ENCODE measurements around the gene HS2ST1. TPM values are rescaled to one million over a fixed set of nuclear protein-coding genes. Genes with fewer than 3 reads are reported as not detected.
"Not testable (repeated sequence)": the region's sequence is repeated elsewhere in the genome, so short reads cannot be mapped to it uniquely, and the experiment has no call there.

Gene HS2ST1
- total and polyA plus RNA-seq, 8 donors = 22.5 to 92.2 (median 70.7) TPM

DNA sequence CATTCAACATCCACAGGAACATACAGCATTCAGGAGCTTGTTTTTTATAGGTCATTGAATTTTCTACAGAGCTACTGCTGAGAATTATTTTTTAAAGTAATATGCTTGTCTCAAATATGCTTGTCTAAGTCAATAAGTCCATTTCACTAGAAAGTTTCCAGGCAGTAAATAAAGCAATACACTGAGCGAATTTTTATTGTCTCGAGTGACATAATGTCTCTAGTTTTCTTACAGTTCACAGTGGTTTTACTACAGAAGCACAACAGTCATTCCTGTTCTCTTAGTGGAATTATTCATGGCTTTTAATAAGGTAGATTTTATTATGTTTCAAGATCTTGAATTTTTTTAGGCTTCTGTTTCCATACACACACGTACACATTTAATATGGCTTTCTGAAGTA lies 83.8 kb downstream of the HS2ST1 start:
- no peak for TF ChIP-seq CTCF (IDR thresholded peaks at IDR 0.05)
- Histone ChIP-seq H3K9me3 (no peaks in the 10 kb centered on the region), H3K4me1 (no peaks in the 10 kb centered on the region), H3K27me3 (no peaks in the 10 kb centered on the region), H3K36me3 (no peaks in the 10 kb centered on the region), H3K4me3 (no peak overlapping the region), H3K27ac (no peak overlapping the region)
- no peak for ATAC-seq
- intact Hi-C loops (cut with DNase I) = no loop called here
- no peak for DNase-seq

- Histone ChIP-seq H3K9me3 (no peaks in the 10 kb centered on the region), H3K4me3 (no peak overlapping the region), H3K36me3 (no peaks in the 10 kb centered on the region), H3K4me1 (no peaks in the 10 kb centered on the region), H3K27me3 (no peaks in the 10 kb centered on the region), H3K27ac (no peak overlapping the region)
- ATAC-seq (no peak), DNase-seq (no peak)
- no peak for TF ChIP-seq CTCF (IDR thresholded peaks at IDR 0.05)
- intact Hi-C loops (cut with DNase I) = no loop called here
Measured at GRCh38 chr1:86998727-86999126, 84.3 kb downstream of the HS2ST1 start.

DNA sequence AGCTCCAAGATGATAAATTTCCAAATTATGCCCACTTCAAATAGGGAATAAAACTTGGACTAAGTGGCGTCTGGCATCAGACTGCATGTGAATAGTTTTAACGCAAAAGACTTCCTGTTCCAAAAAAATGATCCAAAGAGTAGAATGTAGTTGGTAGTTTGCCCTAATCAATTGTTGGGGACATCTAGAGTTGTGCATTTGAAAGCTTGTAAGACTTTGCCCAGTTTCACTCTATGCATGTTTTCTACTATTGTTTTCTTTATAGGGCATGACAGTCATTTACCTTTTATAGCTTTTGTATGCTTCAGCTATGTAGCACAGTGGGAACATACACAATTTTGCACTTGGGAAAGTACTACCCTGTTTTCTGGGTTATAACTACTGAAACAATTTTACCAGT lies 86.0 kb downstream of the HS2ST1 start:
- intact Hi-C loops (cut with DNase I) = no loop called here
- TF ChIP-seq CTCF (IDR thresholded peaks at IDR 0.05) = no peak
- Histone ChIP-seq H3K9me3 (no peaks in the 10 kb centered on the region), H3K27ac (no peak overlapping the region), H3K27me3 (no peaks in the 10 kb centered on the region), H3K4me3 (no peak overlapping the region), H3K4me1 (no peaks in the 10 kb centered on the region), H3K36me3 (no peaks in the 10 kb centered on the region)
- DNase-seq (no peak), ATAC-seq (no peak)

DNA sequence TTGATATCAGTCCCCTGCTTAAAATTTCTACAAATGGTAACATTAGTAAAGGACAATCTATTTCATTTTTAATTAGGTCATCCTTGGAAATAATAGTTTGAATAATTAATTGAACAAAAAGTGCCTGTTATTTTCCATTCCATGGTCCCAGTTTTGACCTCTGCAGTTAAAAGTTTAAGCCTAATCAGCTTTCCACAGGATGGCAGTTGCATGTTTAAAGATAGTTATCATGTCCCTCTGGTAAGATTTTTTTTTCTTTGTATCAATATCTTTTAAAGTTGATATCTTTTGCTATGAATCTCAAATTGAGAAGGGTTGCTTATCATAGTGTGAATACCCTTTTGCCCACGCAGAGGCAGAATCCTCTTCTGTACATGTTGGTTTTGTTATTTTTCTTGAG lies 90.4 kb downstream of the HS2ST1 start:
- ATAC-seq (no peak), DNase-seq (no peak)
- H3K27me3 ChIP-seq = no peaks in the 10 kb centered on the region
- no peak for TF ChIP-seq CTCF (IDR thresholded peaks at IDR 0.05)
- H3K4me3 ChIP-seq = no peak overlapping the region
- H3K36me3 ChIP-seq = no peaks in the 10 kb centered on the region
- no peaks in the 10 kb centered on the region for H3K4me1 ChIP-seq
- H3K9me3 ChIP-seq = no peaks in the 10 kb centered on the region
- H3K27ac ChIP-seq = no peak overlapping the region
- intact Hi-C loops (cut with DNase I) = no loop called here

GRCh38 chr1:87007323-87007722 lies 92.9 kb downstream of the HS2ST1 start:
- Histone ChIP-seq H3K9me3 (peaks cover 0 to 6% of the 10 kb centered on the region in 2 donors), H3K4me3 (no peak overlapping the region), H3K27me3 (no peaks in the 10 kb centered on the region), H3K27ac (no peak overlapping the region), H3K4me1 (no peaks in the 10 kb centered on the region), H3K36me3 (no peaks in the 10 kb centered on the region)
- DNase-seq (no peak), ATAC-seq (no peak)
- TF ChIP-seq CTCF (IDR thresholded peaks at IDR 0.05) = no peak
- intact Hi-C loops (cut with DNase I) = no loop called here

DNA sequence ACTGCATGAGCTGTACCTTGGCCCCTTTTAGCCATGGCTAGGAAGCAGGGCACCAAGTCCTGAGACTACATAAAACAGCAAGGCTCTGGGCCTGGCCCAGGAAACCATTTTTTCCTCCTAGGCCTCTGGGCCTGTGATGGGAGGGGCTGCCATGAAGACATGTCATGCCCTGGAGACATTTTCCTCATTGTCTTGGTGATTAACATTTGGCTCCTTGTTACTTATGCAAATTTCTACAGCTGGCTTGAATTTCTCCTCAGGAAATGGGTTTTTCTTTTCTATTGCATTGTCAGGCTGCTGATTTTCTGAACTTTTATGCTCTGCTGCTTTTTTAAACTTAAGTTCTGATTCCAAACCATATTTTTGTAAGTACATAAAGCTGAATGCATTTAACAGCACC lies 99.0 kb downstream of the HS2ST1 start:
- DNase-seq; H3K27ac ChIP-seq; H3K27me3 ChIP-seq; ATAC-seq; H3K4me3 ChIP-seq; intact Hi-C loops (cut with DNase I); H3K36me3 ChIP-seq; H3K4me1 ChIP-seq: not testable (repeated sequence)
- H3K9me3 ChIP-seq = peaks cover 0 to 23% of the 10 kb centered on the region in 2 donors
